OCI-LY1 (cell line): ENCODE measurements around the gene NRDC.

ENCODE experiments used
- H2AFZ ChIP-seq: fragments of 200-600 bp; sonication (generic), shearing (Covaris generic); 2 replicates; pipeline ENCODE4 v1.6.0; 2014; ENCODE audit warnings: antibody characterized with exemption, mild to moderate bottlenecking, low read length
- H3F3A ChIP-seq: fragments of 200-600 bp; sonication (generic), shearing (Covaris generic); 2 replicates; pipeline ENCODE4 v1.6.0; 2014; ENCODE audit warnings: mild to moderate bottlenecking, antibody characterized with exemption, low read length, moderate library complexity; ENCODE audit not compliant: insufficient read depth
- H3K27ac ChIP-seq: fragments of 200-600 bp; sonication (generic); 2 replicates; pipeline ENCODE4 v1.5.1; 2014; ENCODE audit warnings: low read length, mixed run types, mild to moderate bottlenecking, low read depth; ENCODE audit not compliant: poor library complexity, severe bottlenecking
- H3K27me3 ChIP-seq: fragments of 200-600 bp; sonication (generic); 2 replicates; pipeline ENCODE4 v1.6.0; 2014; ENCODE audit warnings: antibody characterized with exemption, mild to moderate bottlenecking, low read length, moderate library complexity; ENCODE audit not compliant: insufficient read depth
- H3K36me3 ChIP-seq: fragments of 200-600 bp; sonication (generic); 2 replicates; pipeline ENCODE4 v1.6.1; 2014; ENCODE audit warnings: mild to moderate bottlenecking, antibody characterized with exemption, low read length, moderate library complexity, mixed read lengths; ENCODE audit not compliant: insufficient read depth
- H3K4me1 ChIP-seq: fragments of 200-600 bp; sonication (generic); 2 replicates; pipeline ENCODE4 v1.5.1; 2014; ENCODE audit warnings: mild to moderate bottlenecking, low read length, moderate library complexity; ENCODE audit not compliant: insufficient read depth, severe bottlenecking
- H3K4me2 ChIP-seq: fragments of 200-600 bp; sonication (generic), shearing (Covaris generic); 2 replicates; pipeline ENCODE4 v1.6.1; 2014; ENCODE audit warnings: low read length
- H3K4me3 ChIP-seq: fragments of 200-600 bp; sonication (generic); 2 replicates; pipeline ENCODE4 v1.5.1; 2014; ENCODE audit warnings: low read length, low read depth, mild to moderate bottlenecking, mixed read lengths; ENCODE audit not compliant: poor library complexity, severe bottlenecking
- H3K79me2 ChIP-seq: fragments of 200-600 bp; shearing (Covaris generic); 2 replicates; pipeline ENCODE4 v1.6.1; 2016; ENCODE audit warnings: mixed run types, low read length, mixed read lengths; ENCODE audit not compliant: insufficient read depth
- H3K9ac ChIP-seq: fragments of 200-600 bp; sonication (generic), shearing (Covaris generic); 2 replicates; pipeline ENCODE4 v1.6.1; 2014; ENCODE audit warnings: mild to moderate bottlenecking, low read length, mixed read lengths
- H3K9me2 ChIP-seq: fragments of 200-600 bp; sonication (generic), shearing (Covaris generic); 2 replicates; pipeline ENCODE4 v1.6.1; 2014; ENCODE audit warnings: low read depth, mild to moderate bottlenecking, low read length, mixed read lengths
- H3K9me3 ChIP-seq: fragments of 200-600 bp; shearing (Covaris generic); 2 replicates; pipeline ENCODE4 v1.6.1; 2014; ENCODE audit warnings: low read length, mixed read lengths
- H4K20me1 ChIP-seq: fragments of 200-600 bp; sonication (generic), shearing (Covaris generic); 2 replicates; pipeline ENCODE4 v1.6.0; 2016; ENCODE audit warnings: mild to moderate bottlenecking, low read length; ENCODE audit not compliant: insufficient read depth
- CTCF ChIP-seq: fragments of 200-600 bp; sonication (generic), shearing (Covaris generic); IDR thresholded peaks from 2 replicates; pipeline ENCODE4 v1.5.1; 2017; ENCODE audit warnings: mild to moderate bottlenecking, antibody characterized with exemption, low read length, moderate library complexity, mixed read lengths
- EZH2 ChIP-seq: fragments of 200-600 bp; sonication (generic), shearing (Covaris generic); IDR thresholded peaks from 2 replicates; pipeline ENCODE4 v1.8.0; 2017; ENCODE audit warnings: borderline replicate concordance, mixed run types, mild to moderate bottlenecking, antibody characterized with exemption, low read length, moderate library complexity, mixed read lengths

NRDC gene

DNA sequence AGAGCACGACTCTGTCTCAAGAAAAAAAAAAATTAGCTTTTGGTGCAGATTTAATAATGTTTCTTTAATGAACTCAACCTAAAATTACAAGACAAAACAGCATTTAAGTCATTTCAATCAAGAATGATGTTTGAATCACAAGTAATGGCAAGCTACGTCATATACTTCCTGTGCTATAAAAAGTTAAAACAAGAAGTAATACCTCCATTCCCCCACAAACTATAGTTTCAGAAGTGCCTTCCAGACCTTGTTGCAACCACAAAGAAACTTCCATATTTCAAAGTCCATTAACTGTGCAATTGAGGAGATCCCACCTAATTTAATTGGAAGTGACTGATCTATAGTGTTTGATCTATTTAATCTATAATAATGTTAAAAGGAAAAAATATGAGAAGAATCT lies 15.1 kb downstream of the NRDC start:
- Histone ChIP-seq H3K9me2 (no peaks in the 10 kb centered on the region), H3K4me3 (no peak overlapping the region), H3K27ac (no peak overlapping the region), H3K4me2 (no peak overlapping the region), H2AFZ (no peak overlapping the region), H3K9ac (no peak overlapping the region), H3K36me3 (peaks cover 12% of the 10 kb centered on the region; the same call in 1 of the 2 replicates), H3K4me1 (peaks cover 13% of the 10 kb centered on the region), H3K27me3 (no peaks in the 10 kb centered on the region), H3F3A (no peaks in the 10 kb centered on the region), H3K9me3 (no peaks in the 10 kb centered on the region), H4K20me1 (no peaks in the 10 kb centered on the region), H3K79me2 (peaks cover 55% of the 10 kb centered on the region)
- TF ChIP-seq EZH2 (no peak), CTCF (no peak)

- Histone ChIP-seq H3K9me3 (no peaks in the 10 kb centered on the region), H3K4me3 (no peak overlapping the region), H3K27me3 (no peaks in the 10 kb centered on the region), H3K4me1 (peaks cover 10% of the 10 kb centered on the region), H3K9me2 (no peaks in the 10 kb centered on the region), H3F3A (no peaks in the 10 kb centered on the region), H3K4me2 (no peak overlapping the region), H4K20me1 (no peaks in the 10 kb centered on the region), H3K9ac (no peak overlapping the region), H3K79me2 (peaks cover 38% of the 10 kb centered on the region), H3K36me3 (peaks cover 10% of the 10 kb centered on the region; the same call in 1 of the 2 replicates), H3K27ac (no peak overlapping the region), H2AFZ (no peak overlapping the region)
- TF ChIP-seq EZH2 (no peak), CTCF (no peak)
Observed at GRCh38 chr1:51861669-51862068, 16.9 kb downstream of the NRDC start.

DNA sequence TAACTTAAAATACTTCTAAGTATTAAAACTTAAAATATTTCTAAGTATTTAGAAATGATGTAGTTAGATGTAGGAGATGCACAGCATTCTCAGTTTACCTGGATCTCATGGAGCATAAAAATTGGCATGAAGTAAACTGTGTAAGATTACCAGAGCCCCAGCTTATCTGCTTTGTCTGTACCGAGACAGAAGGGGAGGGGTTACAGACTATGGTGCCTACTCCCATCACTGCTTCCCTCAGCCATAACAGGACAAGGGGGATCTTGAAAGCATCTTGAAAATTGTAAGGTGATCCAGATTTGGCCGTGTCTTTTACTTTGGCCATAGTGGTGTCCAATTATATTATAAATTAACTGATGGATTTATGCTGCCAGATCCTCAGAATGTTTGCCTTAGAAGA lies 18.8 kb downstream of the NRDC start:
- peaks cover 20% of the 10 kb centered on the region for H3K79me2 ChIP-seq
- H2AFZ ChIP-seq = no peak overlapping the region
- H3K27me3 ChIP-seq = no peaks in the 10 kb centered on the region
- H3K4me3 ChIP-seq = no peak overlapping the region
- TF ChIP-seq CTCF (no peak), EZH2 (no peak)
- no peak overlapping the region for H3K27ac ChIP-seq
- no peaks in the 10 kb centered on the region for H3F3A ChIP-seq
- peaks cover 10% of the 10 kb centered on the region for H3K4me1 ChIP-seq
- H3K9me3 ChIP-seq = no peaks in the 10 kb centered on the region
- H3K9ac ChIP-seq = no peak overlapping the region
- peaks cover 15% of the 10 kb centered on the region; the same call in 1 of the 2 replicates for H3K36me3 ChIP-seq
- no peak overlapping the region for H3K4me2 ChIP-seq
- no peaks in the 10 kb centered on the region for H4K20me1 ChIP-seq
- no peaks in the 10 kb centered on the region for H3K9me2 ChIP-seq
